Neutrophil (primary cell): ENCODE results near the gene SPRY1.

ENCODE experiments used
- H3K27ac ChIP-seq: fragments of 200-600 bp; sonication (generic); 2 replicates; pipeline ENCODE4 v1.5.1; 2016; ENCODE audit warnings: mild to moderate bottlenecking, moderate library complexity
- H3K27me3 ChIP-seq: fragments of 200-600 bp; sonication (generic); 2 replicates; pipeline ENCODE4 v1.6.0; 2016; ENCODE audit warnings: mild to moderate bottlenecking
- H3K36me3 ChIP-seq: fragments of 200-600 bp; sonication (generic); 2 replicates; pipeline ENCODE4 v1.5.1; 2017
- H3K4me1 ChIP-seq, 2 experiments: fragments of 200-600 bp in 1 of 2; sonication (generic) in 1 of 2; 1 replicate in 1 of 2; 2 replicates in 1 of 2; pipeline versions ENCODE4 v1.5.1 to v1.6.1; 2013 to 2016; ENCODE audit warnings: low read depth in 1 of 2, low read length in 1 of 2, mild to moderate bottlenecking in 1 of 2, moderate library complexity in 1 of 2; ENCODE audit not compliant: control insufficient read depth in 1 of 2, insufficient read depth in 1 of 2
- H3K4me3 ChIP-seq, 2 experiments: fragments of 200-600 bp in 1 of 2; sonication (generic) in 1 of 2; 1 replicate in 1 of 2; 2 replicates in 1 of 2; pipeline ENCODE4 v1.5.1; 2013 to 2016; ENCODE audit warnings: low read depth in 1 of 2, low read length in 1 of 2, mild to moderate bottlenecking in 1 of 2, moderate library complexity in 1 of 2
- H3K9me3 ChIP-seq: fragments of 200-600 bp; sonication (generic); 2 replicates; pipeline ENCODE4 v1.5.1; 2016
- TF ChIP-seq, protein P1 (sequence below): fragments of 200-600 bp; sonication (generic); IDR thresholded peaks from 2 replicates; pipeline ENCODE4 v1.5.1; 2016; ENCODE audit warnings: antibody characterized with exemption

Gene SPRY1

DNA sequence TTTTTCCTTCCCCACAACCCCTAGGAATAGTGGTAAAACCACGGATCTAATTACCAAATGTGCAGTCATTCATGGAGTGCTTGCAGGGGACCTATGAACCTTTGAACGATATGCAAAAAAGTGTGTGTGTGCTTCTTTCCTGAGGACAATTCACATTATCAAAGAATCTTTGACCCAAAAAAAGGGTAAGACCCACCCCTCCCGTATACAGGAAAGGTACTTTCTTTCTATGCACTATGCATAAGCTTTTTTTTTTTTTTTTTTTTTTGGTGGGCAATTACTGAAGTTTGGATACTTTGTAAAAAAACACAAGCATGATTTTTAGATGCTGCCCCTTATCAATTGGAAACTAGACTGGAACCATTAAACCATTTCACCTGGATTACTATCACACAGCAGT, 31.4 kb downstream of the SPRY1 start:
- TF ChIP-seq, protein P1, sequence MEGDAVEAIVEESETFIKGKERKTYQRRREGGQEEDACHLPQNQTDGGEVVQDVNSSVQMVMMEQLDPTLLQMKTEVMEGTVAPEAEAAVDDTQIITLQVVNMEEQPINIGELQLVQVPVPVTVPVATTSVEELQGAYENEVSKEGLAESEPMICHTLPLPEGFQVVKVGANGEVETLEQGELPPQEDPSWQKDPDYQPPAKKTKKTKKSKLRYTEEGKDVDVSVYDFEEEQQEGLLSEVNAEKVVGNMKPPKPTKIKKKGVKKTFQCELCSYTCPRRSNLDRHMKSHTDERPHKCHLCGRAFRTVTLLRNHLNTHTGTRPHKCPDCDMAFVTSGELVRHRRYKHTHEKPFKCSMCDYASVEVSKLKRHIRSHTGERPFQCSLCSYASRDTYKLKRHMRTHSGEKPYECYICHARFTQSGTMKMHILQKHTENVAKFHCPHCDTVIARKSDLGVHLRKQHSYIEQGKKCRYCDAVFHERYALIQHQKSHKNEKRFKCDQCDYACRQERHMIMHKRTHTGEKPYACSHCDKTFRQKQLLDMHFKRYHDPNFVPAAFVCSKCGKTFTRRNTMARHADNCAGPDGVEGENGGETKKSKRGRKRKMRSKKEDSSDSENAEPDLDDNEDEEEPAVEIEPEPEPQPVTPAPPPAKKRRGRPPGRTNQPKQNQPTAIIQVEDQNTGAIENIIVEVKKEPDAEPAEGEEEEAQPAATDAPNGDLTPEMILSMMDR: no peak
- Histone ChIP-seq H3K36me3 (no peaks in the 10 kb centered on the region), H3K27me3 (no peaks in the 10 kb centered on the region), H3K27ac (no peak overlapping the region), H3K9me3 (no peaks in the 10 kb centered on the region), H3K4me3 (no peak overlapping the region), H3K4me1 (no peaks in the 10 kb centered on the region)

DNA sequence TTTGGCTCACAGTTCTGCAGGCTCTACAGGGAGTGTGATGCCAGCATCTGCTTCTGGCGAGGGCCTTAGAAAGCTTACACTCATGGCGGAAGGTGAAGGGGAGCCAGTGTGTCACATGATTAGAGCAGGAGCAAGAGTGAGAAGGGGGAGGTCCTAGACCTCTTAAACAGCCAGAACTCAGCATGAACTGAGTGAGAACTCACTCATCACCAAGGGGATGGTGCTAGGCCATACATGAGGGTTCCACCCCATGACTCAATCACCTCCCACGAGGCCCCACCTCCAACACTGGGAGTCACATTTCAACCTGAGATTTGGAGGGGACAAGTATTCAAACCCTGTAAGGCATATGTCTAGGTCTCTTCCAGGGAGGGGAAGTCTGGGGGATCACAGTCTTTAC, 33.4 kb downstream of the SPRY1 start:
- no peak overlapping the region for H3K4me3 ChIP-seq
- no peaks in the 10 kb centered on the region for H3K9me3 ChIP-seq
- TF ChIP-seq, protein P1: no peak
- no peak overlapping the region for H3K27ac ChIP-seq
- no peaks in the 10 kb centered on the region for H3K27me3 ChIP-seq
- H3K4me1 ChIP-seq: no peaks in the 10 kb centered on the region
- H3K36me3 ChIP-seq: no peaks in the 10 kb centered on the region

DNA sequence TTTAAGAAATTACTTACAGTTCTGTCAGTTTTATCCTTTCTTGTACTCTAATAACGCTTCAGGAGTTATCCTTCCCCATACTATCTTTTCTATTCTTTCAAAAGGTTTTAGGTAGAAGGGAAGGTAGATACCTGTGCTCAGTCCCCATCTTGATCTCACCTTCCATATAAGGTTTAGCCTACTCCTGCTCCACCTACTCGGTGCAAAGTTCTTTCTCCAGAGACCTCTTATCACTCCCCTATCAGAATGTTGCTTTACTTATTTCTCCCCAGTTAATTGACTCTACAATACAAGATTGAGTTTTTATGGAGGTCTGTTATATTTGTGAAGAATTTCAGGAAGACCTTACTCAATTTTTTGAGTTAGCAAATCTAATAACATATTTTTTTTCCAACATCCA, 33.9 kb downstream of the SPRY1 start:
- no peaks in the 10 kb centered on the region for H3K9me3 ChIP-seq
- no peaks in the 10 kb centered on the region for H3K27me3 ChIP-seq
- no peaks in the 10 kb centered on the region for H3K36me3 ChIP-seq
- H3K4me1 ChIP-seq: no peaks in the 10 kb centered on the region
- H3K27ac ChIP-seq: no peak overlapping the region
- no peak overlapping the region for H3K4me3 ChIP-seq
- TF ChIP-seq, protein P1: no peak

DNA sequence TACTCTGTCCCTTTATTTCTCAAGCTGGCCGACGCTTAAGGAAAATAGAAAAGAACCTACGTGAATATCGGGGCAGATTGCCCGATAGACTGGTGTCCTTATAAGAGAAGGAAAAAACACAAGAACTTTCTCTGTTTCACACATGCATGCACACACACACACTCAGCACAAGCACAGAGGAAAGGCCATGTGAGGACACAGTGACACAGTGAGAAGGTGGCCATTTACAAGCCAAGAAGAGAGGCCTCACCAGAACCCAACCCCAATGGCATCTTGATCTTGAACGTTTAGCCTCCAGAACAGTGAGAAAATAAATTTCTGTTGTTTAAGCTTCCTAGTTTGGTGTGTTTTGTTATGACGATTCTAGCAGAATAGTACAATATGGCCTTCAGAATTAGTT, 37.0 kb downstream of the SPRY1 start:
- no peak overlapping the region for H3K4me3 ChIP-seq
- no peaks in the 10 kb centered on the region for H3K4me1 ChIP-seq
- TF ChIP-seq, protein P1: no peak
- no peaks in the 10 kb centered on the region for H3K36me3 ChIP-seq
- no peaks in the 10 kb centered on the region for H3K27me3 ChIP-seq
- H3K27ac ChIP-seq: no peak overlapping the region
- no peaks in the 10 kb centered on the region for H3K9me3 ChIP-seq

DNA sequence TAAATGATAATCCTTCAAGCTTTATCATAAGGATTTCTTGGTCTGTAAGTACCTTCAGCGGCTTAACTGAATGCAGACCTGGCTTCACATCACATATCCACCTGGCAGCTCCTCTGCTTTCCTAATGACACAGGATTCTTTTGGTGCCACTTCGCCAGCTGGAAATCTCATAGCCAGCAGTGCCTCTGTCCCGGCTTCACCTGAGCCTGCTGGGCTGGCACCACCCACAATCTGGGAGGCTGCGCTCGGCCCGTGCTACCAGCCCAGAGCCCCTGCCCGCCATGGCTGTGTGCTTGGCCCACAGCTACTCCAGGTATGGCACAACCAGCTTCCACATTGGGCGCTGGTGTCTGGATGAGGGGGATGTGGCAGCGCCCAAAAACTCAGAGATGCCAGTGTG, 37.4 kb downstream of the SPRY1 start:
- Histone ChIP-seq H3K4me3 (no peak overlapping the region), H3K9me3 (no peaks in the 10 kb centered on the region), H3K36me3 (no peaks in the 10 kb centered on the region), H3K27ac (no peak overlapping the region), H3K27me3 (no peaks in the 10 kb centered on the region), H3K4me1 (no peaks in the 10 kb centered on the region)
- TF ChIP-seq, protein P1: no peak
